HuH-7.5 (cell line): ENCODE results near the gene ERICH6B.

Source experiments
- DNase-seq: peaks from one replicate; pipeline ENCODE4 v3.0.0; 2011; ENCODE audit warnings: low spot score

The ERICH6B gene

DNA sequence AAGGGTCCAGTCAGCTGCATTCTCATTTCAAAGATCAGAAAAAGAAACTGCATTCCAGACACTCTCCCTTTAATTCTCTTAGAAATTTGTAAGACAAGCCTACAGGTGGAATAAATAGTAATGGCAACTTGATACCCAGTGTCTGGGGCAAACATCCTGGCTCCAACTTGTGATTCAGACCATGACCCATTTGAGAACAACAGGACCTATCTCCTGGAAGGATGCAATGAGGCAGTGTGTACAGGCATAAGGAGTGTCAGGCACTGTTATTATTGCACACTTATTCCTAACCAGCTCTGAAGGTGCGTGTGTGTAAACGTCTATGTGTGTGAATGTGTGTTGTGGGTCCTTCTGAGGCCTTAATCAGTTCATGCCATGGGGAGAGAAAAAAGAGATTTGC is 13.9 kb downstream of the ERICH6B start:
- DNase-seq, result no peak

DNA sequence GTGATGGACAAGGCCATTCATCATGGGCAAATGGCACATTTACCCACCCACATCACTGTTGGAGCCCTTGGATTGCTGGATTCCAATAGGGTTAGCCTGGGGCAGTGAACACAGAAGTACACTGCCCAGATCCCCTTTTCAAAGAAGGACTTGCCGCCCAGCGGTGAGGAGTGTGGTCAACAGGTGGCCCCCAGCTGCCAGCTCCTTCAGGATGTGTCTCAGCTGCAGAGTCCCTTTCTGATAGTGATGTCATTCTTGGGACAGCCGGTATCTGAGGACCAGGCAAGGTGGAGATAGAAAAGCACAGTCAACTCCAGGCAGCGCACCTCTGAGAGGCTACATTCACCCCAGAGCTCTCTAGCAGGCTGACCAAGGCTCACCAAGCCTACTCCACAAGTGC is 16.9 kb downstream of the ERICH6B start:
- DNase-seq, result no peak

- no peak for DNase-seq
Measured at GRCh38 chr13:45596800-45597475, 18.6 kb downstream of the ERICH6B start.

DNA sequence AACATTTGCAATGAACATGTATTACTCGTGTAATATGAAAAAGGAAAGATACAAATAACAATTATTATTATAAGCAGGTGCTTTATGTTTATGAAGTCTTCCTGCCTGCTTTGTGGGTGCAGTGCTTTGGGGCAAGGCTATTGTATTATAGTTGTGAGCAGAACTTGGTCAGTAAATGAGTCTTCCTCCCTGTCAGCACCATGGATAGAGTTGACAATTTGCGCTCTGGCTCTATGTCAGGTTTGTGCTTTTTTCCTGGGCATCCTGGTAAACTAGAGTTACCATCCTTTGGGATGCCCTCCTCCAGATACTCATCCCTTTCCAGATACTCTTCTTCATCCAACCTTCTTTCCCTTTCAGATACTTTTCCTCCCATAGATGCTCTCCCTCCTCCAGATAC is 19.6 kb downstream of the ERICH6B start:
- no peak for DNase-seq

GRCh38 chr13:45594764-45595163 is 20.8 kb downstream of the ERICH6B start:
- no peak for DNase-seq

DNA sequence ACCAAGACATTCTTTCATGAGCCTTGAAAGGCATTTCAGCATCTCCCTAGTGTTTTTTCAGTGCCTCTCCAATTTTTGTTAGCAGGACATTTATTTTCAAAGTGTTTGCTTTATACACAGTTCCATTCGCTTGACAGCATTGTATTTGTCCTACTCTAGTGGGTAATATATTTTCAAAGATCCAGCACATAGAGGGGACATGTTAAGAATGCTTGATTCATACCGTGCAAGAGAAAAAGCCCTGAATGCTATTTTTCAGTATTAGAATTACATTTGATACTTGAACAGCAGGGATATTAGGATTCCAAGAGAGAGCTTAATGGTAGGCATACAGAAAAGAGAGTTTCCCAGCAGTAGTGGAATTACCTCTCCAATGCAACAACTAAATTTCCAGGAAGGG is 21.3 kb downstream of the ERICH6B start:
- no peak for DNase-seq

GRCh38 chr13:45592758-45593157 is 22.8 kb downstream of the ERICH6B start:
- no peak for DNase-seq

- DNase-seq, result no peak
Measured at GRCh38 chr13:45590066-45590465, 25.5 kb downstream of the ERICH6B start.

GRCh38 chr13:45587897-45588296 is 27.6 kb downstream of the ERICH6B start:
- DNase-seq, result no peak

DNA sequence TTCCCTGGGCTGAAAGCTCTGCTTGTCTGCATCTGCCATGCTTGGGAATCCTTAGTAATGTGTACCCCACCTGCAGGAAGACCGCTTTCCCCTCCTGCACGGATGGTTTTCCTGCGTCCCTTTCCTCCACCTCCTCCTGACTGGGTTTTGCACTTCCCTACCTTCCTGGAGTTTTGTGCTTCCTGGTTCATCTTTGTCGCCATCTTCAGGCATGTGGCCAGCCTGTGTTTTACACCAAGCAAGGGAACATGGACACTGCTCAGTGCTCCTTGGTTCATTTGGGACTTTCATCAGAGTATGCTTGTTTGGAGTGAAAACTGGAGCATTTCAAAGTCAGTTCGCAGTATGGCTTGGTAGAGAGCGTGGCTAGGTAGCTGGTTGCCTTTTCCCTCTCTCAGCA is 30.7 kb downstream of the ERICH6B start:
- peak; percentile 22 for DNase-seq

DNA sequence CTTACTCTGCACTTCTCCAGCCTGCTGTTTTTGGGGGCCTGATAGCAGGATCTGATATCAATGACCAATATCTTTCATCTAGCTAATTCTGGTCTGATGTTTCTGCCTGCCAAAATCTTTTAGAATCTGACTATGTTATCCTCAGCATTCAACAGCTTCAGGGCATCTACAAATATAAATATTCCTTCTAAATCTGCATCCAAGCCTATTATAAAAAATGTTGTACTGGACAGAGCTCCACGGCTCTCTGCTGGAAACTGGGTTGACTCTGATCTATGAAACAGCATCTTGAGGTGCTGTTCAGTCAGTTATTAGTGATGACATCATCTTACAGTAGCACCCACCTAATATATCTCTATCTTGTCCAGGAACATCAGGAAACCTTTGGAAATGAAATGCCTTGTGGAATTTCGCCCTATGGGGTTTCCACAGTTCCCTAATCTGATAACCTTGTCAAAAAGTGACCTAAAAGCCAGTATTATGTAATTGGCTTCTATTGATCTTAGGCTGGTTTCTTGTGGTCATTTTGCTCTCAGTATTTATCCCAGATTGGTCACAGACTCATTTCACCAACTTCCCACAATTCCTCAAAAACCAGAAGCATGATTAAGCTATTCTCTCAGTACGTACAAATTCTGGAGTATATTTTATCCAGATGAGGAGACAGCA is 33.0 kb downstream of the ERICH6B start:
- DNase-seq, result no peak

DNA sequence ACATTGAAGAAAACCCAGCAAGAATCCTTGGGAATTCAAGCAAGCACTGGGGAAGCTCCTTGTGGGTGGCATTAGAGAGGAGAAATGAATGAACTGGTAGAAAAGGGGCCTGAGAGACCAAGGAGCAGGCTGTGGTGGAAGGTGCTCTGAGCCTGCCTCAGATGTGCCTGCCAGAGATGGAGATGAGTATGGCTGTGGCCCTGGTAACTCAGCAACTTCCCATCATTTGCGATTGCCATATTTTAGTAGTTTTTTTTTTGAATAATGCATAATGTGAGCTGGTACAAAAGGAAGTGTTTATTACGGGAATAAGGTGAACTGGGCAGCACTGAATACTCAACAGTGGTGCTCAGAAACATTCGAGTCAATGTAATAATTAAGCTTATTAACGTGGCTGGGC is 39.1 kb downstream of the ERICH6B start:
- DNase-seq, result no peak

DNA sequence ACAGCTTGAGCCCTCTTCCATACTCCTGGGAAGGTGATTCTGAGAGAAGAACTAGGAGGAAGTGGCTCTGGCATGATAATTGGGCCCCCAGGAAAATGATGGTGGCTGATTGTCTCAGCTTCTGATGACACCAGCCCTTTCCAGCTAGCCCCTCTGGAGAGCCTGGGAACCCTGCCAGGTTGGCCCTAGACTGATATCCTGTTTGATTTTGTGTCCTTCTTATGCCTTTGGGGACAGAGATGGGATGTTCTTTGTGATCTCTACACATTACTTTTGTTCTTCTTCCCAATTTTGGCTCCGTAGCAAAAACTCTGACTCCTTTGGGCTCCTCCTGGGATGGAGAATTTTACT is 39.7 kb downstream of the ERICH6B start:
- DNase-seq, result no peak

- no peak for DNase-seq
Measured at GRCh38 chr13:45575146-45575829, 40.3 kb downstream of the ERICH6B start.

DNA sequence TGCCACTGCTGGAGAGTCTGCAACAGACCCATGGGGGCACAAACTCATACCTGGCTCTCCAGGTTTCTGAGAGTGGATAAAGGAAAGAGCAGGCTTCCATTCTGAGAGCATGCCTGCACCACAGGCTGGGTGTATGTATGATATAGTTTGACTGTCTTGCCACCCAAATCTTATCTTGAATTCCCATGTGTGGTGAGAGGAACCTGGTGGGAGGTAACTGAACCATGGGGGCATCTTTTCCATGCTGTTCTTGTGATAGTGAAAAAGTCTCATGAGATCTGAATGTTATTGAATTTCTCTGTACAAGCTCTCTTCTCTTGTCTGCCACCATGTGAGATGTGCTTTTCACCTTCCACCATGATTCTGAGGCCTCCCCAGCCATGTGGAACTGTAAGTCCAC is 50.2 kb downstream of the ERICH6B start:
- DNase-seq, result no peak

- no peak for DNase-seq
Measured at GRCh38 chr13:45564133-45564776, 51.3 kb downstream of the ERICH6B start.

DNA sequence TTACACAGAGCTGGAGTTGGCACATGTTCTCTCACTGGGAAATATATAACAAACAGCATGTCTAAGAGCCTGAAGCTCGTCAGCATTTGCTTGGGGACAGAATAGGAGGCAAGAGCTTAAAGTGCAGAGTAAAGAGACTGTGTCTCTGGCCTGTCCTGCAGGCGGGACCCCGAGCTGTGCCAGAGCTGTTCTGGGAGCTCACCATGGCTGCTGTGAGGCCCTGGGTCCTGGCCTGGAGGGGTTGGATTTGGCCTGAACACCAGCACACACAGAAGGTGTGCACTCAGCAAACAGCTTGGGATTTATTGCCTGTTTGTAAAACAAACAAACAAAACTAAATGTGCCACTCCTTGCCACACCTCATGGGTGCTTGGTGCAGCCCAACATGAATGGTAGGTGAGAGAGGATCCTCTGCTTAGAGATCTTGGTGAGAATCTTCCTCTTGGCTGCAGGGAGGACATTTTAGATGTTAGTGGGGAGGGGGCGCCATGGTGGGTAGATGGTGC is 60.9 kb downstream of the ERICH6B start:
- no peak for DNase-seq

- DNase-seq, result no peak
Measured at GRCh38 chr13:45548281-45548680, 67.3 kb downstream of the ERICH6B start.

DNA sequence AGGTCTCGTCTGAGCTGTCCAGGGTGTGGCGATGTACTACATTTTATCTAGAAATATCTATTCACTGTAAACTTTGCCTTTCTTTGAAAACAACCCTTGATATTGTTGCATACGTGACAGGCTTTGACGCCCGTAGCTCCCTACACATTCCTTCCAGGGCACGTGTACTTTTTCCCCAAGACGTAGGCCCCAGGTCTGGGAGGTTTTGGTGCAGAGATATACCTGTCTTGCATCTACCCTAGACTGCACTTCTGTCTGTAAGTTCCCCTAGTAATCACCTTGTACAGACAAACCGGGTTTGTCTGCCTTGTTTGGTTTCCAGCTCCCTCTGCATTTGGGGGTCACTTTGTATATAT is 69.2 kb downstream of the ERICH6B start:
- no peak for DNase-seq

DNA sequence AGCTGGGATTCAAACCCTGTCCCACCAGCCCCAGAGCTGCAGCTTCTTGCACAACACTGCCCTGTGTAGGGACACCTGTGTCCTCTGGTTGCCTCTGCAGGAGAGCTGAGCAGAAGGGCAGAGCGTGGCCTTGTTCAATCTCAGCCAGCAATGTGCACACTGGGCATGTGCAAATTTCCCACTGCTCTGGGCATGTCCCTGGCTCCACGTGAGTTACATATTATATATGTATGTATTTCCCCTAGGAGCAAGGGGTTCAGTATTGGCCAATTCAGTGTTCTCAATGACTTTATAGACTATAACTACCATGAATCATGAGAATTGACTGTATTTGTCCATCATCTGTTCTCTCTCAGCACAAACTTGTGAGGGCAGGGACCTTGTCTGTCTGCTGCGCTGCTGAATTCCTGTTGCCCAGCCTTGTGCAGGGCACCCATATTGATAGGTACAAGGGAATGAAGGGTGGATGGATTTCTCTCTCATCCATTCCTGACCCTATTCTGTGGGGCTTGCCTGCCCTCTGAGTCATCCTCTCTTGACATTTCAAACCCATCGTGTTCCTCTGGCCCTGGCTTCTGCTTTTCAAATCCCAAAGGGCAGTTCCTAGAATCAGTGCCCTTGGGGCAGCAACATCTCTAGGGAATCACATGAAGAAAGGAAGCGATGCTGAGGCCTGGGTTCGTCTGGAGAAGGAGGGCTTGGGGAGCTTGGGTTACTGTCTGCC is 69.7 kb downstream of the ERICH6B start:
- DNase-seq, result no peak

DNA sequence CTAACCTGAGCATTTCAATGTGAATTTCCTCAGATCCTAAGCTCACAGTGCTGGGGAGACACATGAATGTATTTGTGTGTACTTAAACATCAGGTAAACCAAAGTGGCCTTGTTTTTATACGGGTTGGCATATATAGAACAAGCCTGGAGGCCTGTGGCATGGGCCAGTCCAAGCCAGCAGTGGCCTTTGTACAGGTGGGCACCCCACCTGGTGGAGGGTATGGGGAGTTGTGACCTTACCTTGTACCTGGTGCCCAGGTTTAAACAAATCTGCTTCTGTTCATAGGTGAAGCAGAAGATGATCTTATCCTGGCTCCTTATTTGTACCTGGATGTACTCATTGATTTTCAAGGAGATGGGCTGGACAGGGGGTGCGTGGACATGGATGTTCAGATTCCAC is 71.0 kb downstream of the ERICH6B start:
- no peak for DNase-seq

GRCh38 chr13:45542878-45543277 is 72.7 kb downstream of the ERICH6B start:
- DNase-seq, result no peak
